Suprapubic skin (tissue), 4 donors: Measurements from ENCODE around the gene BPIFB2. TPM values are rescaled to one million over a fixed set of nuclear protein-coding genes. Genes with fewer than 3 reads are reported as not detected.
A peak's percentile ranks its signal among the peaks of the same experiment; 100 is the strongest.

Experiments
- DNase-seq, 2 donors: peaks; one replicate each; pipeline ENCODE4 v3.0.0-alpha.2; 2019; ENCODE audit warnings: low spot score in 2 of 2
- H3K27ac ChIP-seq: fragments of 200-600 bp; sonication (generic); one replicate; pipeline ENCODE4 v1.5.1; 2019
- H3K27me3 ChIP-seq: fragments of 200-600 bp; sonication (generic); one replicate; pipeline ENCODE4 v1.5.1; 2019
- H3K36me3 ChIP-seq: fragments of 200-600 bp; sonication (generic); one replicate; pipeline ENCODE4 v1.5.1; 2019
- H3K4me1 ChIP-seq: fragments of 200-600 bp; sonication (generic); one replicate; pipeline ENCODE4 v1.5.1; 2019
- H3K4me3 ChIP-seq: fragments of 200-600 bp; sonication (generic); one replicate; pipeline ENCODE4 v1.5.1; 2019; ENCODE audit warnings: mild to moderate bottlenecking
- H3K9me3 ChIP-seq: fragments of 200-600 bp; sonication (generic); one replicate; pipeline ENCODE4 v1.5.1; 2019
- CTCF ChIP-seq, 2 donors: fragments of 200-600 bp in 1 of 2; fragments of 450-650 bp in 1 of 2; sonication (generic) in 1 of 2; IDR thresholded peaks; one replicate each; pipeline ENCODE4 v1.5.1; 2016 to 2019; ENCODE audit warnings: antibody characterized with exemption in 2 of 2, mild to moderate bottlenecking in 1 of 2, moderate library complexity in 1 of 2
- EP300 ChIP-seq: sonication (generic); formaldehyde crosslinking; IDR thresholded peaks from one replicate; pipeline ENCODE4 v1.6.1; 2017; ENCODE audit warnings: antibody characterized with exemption
- POLR2A ChIP-seq, 2 donors: fragments of 450-650 bp; IDR thresholded peaks; one replicate each; pipeline ENCODE4 v1.6.1; 2017; ENCODE audit warnings: antibody characterized with exemption in 2 of 2, mild to moderate bottlenecking in 2 of 2, moderate library complexity in 2 of 2
- POLR2AphosphoS5 ChIP-seq, 3 donors: sonication (generic); formaldehyde crosslinking; IDR thresholded peaks; one replicate each; pipeline ENCODE4 v1.6.1; 2017; ENCODE audit warnings: antibody characterized with exemption in 3 of 3
- WGBS: methylation state at CpG from one replicate; pipeline ENCODE4 v1.1.5; 2018; 5-methylcytosine and 5-hydroxymethylcytosine counted together
- total RNA-seq, 4 donors: library from RNA; depleted of rRNA; stranded (reverse); fragments of >200 nt; gene quantifications; one replicate each; pipeline ENCODE4 v1.1.0, GENCODE V29; 2016

Gene BPIFB2
- total RNA-seq, 4 donors from 2014 or later, result not detected

DNA sequence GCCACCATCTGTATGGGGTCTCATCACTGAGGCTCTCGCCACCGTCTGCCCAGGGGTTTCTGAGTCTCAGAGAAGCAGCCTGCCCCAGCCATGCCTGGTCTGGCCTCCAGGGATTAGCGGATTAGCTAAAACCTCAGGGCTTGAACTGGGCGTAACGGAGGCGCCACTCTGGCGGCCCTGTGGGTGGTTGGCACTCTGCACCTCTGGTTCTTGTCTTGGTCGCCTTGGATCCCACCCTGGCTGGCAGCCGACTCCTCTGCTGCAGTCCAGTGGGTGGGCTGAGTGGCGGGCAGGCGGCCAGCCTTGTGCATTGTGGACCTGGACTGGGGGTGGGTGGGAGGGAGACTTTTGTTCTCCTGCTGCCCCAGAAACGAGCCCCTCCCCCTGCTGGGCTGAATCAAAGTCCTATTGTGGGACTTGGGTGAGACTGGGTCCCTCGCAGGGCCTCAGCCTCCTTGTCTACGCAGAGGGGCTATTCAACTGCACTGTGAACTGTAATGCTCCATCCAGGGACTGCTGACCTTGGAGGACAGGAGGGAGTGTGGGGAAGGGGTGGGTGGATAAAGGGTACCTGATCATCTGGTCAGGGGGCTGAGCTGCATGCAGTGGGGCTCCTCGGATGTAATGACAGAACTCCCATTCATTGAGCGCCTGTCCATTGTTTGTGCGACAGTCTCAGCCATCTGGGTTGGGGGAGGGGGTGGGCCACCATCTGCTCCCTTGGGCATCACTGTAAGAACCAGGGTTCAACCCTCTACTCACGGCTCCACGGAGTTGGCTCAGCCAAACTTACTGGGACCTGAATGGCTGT is 27.2 kb upstream of the BPIFB2 start:
- Histone ChIP-seq H3K4me1 (no peaks in the 10 kb centered on the region), H3K9me3 (no peaks in the 10 kb centered on the region), H3K36me3 (no peaks in the 10 kb centered on the region), H3K27me3 (peaks cover 9% of the 10 kb centered on the region), H3K27ac (no peak overlapping the region), H3K4me3 (no peak overlapping the region)
- DNase-seq, result peak in 1 of 2 donors; percentile 40
- WGBS, result 74% methylated on average over 12 of the region's 19 CpGs
- TF ChIP-seq POLR2AphosphoS5 (IDR thresholded peaks at IDR 0.05) (no peak), POLR2A (IDR thresholded peaks at IDR 0.05) (no peak), EP300 (no peak), CTCF (IDR thresholded peaks at IDR 0.05) (no peak)

GRCh38 chr20:32980990-32981389 is 26.5 kb upstream of the BPIFB2 start:
- H3K27me3 ChIP-seq, result peaks cover 9% of the 10 kb centered on the region
- H3K9me3 ChIP-seq, result no peaks in the 10 kb centered on the region
- WGBS, result 85% methylated on average over 6 of the region's 6 CpGs
- no peaks in the 10 kb centered on the region for H3K4me1 ChIP-seq
- H3K27ac ChIP-seq, result no peak overlapping the region
- no peak for DNase-seq
- no peak overlapping the region for H3K4me3 ChIP-seq
- TF ChIP-seq CTCF (IDR thresholded peaks at IDR 0.05) (no peak), POLR2AphosphoS5 (IDR thresholded peaks at IDR 0.05) (no peak), POLR2A (IDR thresholded peaks at IDR 0.05) (no peak), EP300 (no peak)
- H3K36me3 ChIP-seq, result no peaks in the 10 kb centered on the region

- WGBS, result 39% methylated on average over 9 of the region's 10 CpGs
- DNase-seq, result peak in 1 of 2 donors; percentile 48
- no peaks in the 10 kb centered on the region for H3K9me3 ChIP-seq
- H3K27ac ChIP-seq, result no peak overlapping the region
- H3K36me3 ChIP-seq, result no peaks in the 10 kb centered on the region
- TF ChIP-seq CTCF (IDR thresholded peaks at IDR 0.05) (no peak), EP300 (no peak), POLR2AphosphoS5 (IDR thresholded peaks at IDR 0.05) (no peak), POLR2A (IDR thresholded peaks at IDR 0.05) (no peak)
- peaks cover 16% of the 10 kb centered on the region for H3K27me3 ChIP-seq
- no peak overlapping the region for H3K4me3 ChIP-seq
- no peaks in the 10 kb centered on the region for H3K4me1 ChIP-seq
These were observed 24.7 kb upstream of the BPIFB2 start for GRCh38 chr20:32982617-32983458.

DNA sequence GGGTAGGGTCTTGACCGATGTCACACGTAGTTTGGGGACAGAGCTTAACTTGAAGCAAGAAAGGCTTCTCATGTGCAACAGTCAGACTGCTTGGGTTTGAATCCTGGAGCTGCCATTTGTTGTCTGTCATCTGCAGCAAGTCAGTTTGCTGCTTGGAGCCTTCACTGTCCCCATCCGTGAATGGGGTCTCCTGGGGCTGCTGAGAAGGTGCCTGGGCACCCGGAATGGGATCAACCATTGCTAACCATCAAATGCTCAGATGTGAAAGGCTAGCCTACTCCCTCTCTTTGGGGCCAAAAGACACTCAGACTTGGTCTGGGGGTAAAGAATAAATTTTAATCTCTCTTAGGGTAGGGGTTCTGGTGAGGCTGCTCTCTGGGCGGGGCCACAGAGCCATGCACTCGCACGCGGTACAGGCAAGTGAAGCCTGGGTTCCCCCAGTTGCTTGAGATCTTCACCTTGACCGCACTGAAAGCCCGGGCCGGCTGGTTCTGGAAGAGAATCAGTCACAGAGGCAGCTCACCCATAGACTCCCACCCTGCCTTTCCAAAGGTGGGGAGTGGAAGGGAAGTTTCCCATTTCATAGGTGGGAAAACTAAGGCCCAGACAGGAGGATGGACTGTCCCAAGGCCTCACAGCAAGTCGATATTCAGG is 23.9 kb upstream of the BPIFB2 start:
- Histone ChIP-seq H3K36me3 (no peaks in the 10 kb centered on the region), H3K9me3 (no peaks in the 10 kb centered on the region), H3K4me3 (no peak overlapping the region), H3K4me1 (no peaks in the 10 kb centered on the region), H3K27me3 (peaks cover 16% of the 10 kb centered on the region), H3K27ac (no peak overlapping the region)
- 83% methylated on average over 10 of the region's 12 CpGs for WGBS
- no peak for TF ChIP-seq POLR2AphosphoS5 (IDR thresholded peaks at IDR 0.05)
- TF ChIP-seq POLR2A (IDR thresholded peaks at IDR 0.05), result no peak
- TF ChIP-seq EP300, result no peak
- TF ChIP-seq CTCF (IDR thresholded peaks at IDR 0.05), result no peak
- no peak for DNase-seq

GRCh38 chr20:32984196-32984595 is 23.3 kb upstream of the BPIFB2 start:
- 80% methylated on average over 5 of the region's 7 CpGs for WGBS
- TF ChIP-seq POLR2AphosphoS5 (IDR thresholded peaks at IDR 0.05), result no peak
- TF ChIP-seq CTCF (IDR thresholded peaks at IDR 0.05), result no peak
- TF ChIP-seq POLR2A (IDR thresholded peaks at IDR 0.05), result no peak
- no peak for TF ChIP-seq EP300
- no peaks in the 10 kb centered on the region for H3K4me1 ChIP-seq
- peaks cover 16% of the 10 kb centered on the region for H3K27me3 ChIP-seq
- no peak overlapping the region for H3K4me3 ChIP-seq
- no peaks in the 10 kb centered on the region for H3K36me3 ChIP-seq
- H3K27ac ChIP-seq, result no peak overlapping the region
- no peaks in the 10 kb centered on the region for H3K9me3 ChIP-seq
- DNase-seq, result peak in 1 of 2 donors; percentile 40
